ENCODE results near the gene LARGE1.

The LARGE1 gene

DNA sequence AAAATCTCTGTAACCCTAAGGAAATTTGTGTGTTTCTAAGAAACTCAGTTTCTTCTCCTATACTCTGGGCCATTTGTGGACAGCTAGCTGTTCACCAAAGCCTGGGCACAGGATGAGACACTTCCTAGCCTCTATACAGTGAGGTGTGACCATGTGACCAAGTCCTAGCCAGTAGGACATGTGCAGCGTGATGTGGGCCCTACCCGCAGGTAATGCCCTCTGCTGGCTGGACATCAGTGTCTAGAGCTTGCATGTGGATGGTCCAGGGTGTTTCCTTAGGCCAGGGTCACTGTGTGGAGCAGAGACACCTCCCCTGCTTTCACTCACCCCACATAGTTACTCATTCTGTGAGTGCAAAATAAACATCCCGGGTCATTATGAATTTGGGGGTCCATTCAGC is 100.5 kb downstream of the LARGE1 start:
- DNase-seq (ENCODE audit: low spot score), result no peak

DNA sequence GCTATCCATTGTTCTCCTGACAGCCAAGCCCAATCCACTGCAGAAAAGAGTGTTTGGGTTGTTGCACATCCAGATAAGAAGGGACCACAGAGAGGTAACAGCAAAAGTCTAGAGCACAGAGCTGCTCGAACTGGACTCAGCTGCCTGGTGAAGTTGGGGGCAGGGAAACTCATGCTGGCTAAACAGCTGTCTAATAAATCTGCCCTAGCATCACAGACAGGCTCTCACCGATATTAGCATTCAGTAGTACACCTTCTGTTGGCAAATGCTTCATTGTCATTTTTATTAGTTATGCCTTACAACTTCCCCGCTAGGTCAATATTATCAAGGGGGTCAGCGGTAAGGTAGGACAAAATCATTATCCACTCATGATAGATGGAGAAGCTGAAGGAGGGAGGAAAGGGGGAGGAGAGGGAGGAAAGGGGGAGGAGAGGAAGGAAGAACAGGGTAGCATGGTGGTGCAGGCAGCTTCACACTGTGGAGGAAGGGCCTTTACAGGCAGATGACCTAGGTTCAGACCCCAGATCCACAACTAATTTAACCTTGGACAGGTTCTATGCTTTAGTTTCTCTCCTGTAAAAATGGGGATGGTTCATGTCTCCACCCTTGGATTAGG is 102.7 kb downstream of the LARGE1 start:
- DNase-seq (ENCODE audit: low spot score), result no peak

DNA sequence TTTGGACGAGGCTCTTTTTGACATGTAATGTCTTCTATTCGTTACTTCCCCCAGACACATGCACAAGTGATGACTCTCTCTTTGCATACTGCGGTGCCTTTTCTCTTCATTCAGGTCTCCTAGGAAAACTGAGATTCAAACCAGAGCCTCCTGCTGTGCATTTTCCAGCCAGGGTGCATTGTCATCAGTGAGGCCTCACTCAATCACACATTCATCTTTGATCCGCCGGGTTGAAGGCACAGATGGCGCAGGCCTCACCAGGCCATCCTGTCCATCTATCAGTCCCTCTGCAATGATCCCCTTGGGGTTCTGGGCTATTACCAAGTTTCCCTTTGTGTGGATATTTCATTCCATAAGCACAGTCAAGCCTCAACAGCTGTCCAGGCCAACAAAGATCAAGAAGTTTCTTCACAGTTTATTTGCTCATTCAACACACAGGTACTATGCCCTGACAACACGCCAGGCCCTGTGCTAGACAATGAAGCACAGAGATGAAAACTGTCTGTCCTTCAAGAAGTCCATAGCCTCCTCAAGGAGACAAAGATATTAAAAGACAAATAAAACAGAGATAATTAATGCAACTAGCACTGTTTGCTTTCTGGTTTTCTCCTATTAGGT is 107.8 kb downstream of the LARGE1 start:
- no peak for DNase-seq (ENCODE audit: low spot score)

DNA sequence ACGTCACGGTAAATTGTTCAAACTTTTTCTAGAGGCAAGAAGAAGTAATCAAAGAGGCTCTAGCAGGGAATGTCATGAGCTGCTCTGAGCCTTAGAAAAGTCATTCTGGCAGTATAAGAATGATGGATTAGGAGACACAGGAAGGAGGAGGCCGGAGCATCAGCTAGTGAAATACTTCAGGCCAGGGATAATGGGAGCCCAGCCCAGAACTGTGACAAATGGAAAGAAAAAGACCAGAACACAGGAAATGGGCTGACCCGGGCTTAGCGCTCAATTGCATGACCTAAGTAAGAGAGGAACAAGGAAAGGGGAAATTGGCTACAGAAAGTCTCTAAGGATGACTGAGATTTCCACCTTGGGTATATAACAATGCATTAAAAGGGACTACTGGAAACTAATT is 108.6 kb downstream of the LARGE1 start:
- peak; percentile 83 for DNase-seq (ENCODE audit: low spot score)

DNA sequence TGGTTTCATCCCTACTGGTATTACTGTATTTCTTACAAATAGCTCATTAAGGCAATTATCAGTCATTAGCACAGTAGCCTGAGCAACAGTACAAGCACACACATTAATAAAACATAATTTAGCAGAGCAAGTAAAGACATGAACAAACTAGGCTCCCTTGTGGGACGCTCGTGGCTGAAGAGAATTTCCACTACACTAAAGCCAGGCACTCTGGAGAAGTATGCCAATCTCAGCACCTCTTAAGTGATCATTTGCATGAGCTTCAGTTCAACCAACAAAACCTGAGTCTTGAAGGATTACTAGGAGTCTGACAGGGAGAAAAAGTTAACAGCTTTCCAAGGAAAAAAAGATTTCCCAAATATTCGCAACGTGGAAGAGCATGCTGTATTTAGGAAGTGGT is 109.1 kb downstream of the LARGE1 start:
- DNase-seq (ENCODE audit: low spot score), result no peak

DNA sequence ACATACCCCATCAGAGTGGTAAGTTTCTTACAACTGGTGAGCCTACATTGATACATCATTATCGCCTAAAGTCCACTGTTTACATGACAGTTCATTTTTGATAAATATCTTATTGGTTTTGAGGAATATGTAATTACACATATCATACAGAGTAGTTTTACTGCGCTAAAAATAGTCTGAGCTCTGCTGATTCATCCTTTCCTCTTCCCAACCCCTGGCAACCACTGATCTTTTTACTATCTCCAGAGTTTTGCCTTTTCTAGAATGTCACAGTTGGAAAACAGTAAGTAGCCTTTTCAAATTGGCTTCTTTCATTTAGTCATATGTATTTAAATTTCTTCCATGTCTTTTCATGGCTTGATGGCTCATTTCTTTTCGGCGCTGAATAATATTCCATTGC is 112.8 kb downstream of the LARGE1 start:
- no peak for DNase-seq (ENCODE audit: low spot score)

DNA sequence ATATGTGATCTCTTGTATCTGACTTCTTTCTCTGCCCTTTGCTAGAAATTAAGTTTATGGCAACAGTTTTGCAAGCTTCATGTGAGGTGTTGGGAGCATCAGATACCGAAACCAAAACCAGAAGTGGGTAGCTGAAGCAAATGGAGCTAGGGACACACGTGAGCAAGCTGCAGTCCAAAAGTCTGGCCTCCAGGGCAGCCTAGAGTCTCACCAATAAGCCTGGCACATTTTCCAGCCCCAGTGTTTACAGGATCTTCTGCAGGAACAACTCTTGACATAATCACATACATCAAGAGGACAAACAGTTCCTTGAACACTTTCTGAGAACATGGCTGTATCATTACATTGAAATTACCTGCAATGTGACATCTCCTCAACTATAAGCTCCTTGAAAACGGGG is 114.1 kb downstream of the LARGE1 start:
- DNase-seq (ENCODE audit: low spot score), result no peak

DNA sequence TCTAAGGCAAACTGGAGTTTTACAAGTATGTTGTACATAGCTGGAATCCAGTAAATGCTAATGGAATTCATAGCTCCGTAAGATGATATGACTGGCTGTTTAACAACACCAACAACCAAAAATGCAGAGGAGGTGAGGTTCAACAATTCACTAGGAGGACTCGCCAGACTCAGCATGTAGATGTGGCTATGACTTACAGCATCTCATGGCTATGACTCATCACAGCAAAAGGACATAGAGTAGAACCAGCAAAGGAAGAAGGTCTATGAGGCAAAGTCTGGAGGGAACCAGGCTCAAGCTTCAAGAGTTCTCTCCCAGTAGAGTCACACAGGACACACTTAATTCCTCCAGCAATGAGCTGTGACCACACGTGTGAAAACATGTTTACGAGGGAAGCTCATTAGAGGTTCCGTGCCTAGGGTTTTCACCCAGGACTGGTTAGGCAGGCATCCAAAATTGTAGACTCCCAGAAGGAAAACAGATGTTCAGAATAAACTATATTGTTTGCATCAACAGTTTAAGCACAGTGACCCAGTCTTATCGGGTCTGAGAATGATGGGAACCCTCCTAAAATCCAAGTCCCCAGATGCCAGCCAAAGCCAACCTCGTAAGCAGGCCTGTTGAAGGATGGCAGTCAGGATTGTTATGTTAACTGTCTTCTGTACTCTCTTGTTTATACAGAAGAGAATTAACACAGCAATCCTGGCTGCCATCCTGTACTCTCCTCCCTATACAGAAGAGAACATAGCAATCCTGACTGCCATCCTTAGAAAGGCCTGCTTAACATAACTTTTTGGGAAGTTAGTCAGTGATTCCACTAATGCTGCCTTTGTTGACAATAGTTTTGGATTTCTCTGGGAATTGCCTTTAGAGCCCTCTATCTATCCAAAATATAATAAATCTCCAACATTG is 116.6 kb downstream of the LARGE1 start:
- DNase-seq (ENCODE audit: low spot score), result peak; percentile 89

DNA sequence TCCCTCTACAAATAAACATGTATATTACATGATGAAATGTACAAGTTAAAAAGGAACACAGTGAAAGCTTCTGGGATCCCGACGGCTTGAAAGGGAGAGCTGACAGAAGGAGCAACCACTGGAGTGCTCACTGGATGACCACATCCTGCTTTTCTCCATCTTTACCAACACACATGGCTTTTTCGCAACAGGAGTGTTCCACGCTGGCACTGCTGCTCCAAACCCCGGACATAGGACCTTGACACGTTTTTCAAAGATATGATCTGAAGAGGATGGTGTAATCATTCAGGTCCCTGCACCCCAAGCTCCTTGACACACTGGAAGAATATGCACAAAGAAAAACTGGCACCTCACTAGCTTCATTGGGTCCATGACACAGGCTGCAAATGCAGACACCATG is 121.9 kb downstream of the LARGE1 start:
- no peak for DNase-seq (ENCODE audit: low spot score)

DNA sequence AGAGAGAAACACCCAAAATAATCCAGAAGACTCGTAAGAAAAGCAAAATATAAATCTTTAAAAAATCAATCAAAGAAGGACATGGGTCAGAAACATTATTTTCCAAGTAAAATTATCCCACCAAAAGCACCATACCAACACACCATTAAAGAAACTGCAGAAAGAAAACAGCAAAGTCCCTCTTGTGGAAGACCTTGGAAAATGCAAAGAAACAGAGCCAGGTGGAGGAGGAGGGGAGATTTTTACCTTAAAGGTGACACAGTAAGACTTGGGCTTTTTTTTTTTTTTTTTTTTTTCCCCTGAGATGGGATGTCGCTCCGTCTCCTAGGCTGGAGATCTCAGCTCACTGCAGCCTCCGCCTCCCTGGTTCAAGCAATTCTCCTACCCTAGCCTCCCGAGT is 123.8 kb downstream of the LARGE1 start:
- DNase-seq (ENCODE audit: low spot score), result no peak

DNA sequence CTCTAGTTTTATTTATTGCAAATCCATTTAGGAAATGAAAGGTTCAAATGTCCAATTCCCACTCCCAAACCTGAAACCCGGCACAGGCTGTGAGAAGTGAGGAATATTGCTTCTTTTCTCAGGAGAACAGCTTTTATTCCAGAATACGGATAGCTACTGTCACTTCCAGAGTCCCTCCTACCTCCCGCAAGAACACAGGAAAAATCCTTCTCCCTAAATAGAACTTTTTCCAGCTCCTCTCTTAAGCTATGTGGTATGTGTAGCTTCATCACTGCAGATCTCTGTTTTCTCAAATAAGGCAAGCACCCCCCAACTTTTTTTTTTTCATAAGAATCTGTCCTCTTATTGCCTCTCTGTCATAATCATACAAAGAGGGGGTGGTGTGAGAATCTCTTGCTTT is 126.8 kb downstream of the LARGE1 start:
- no peak for DNase-seq (ENCODE audit: low spot score)

DNA sequence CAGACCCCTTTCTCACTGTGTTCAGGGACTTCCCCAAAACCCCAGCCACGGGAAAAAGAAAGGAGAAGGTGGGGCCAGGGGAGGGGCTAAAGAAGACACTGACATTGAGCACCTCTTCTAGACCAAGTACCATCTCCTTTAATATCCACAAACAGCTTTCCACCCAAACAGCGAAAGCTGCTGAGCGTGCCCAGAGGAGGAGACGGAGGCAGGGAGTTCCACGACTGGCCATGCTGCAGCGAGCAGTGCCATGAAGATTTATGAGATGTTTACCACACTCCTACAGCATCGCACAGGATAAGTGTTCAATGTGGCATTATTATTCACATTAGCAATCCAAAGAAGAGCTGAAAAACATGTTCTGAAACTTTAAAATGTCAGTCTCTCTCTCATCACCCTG is 127.4 kb downstream of the LARGE1 start:
- DNase-seq (ENCODE audit: low spot score), result peak; percentile 51

DNA sequence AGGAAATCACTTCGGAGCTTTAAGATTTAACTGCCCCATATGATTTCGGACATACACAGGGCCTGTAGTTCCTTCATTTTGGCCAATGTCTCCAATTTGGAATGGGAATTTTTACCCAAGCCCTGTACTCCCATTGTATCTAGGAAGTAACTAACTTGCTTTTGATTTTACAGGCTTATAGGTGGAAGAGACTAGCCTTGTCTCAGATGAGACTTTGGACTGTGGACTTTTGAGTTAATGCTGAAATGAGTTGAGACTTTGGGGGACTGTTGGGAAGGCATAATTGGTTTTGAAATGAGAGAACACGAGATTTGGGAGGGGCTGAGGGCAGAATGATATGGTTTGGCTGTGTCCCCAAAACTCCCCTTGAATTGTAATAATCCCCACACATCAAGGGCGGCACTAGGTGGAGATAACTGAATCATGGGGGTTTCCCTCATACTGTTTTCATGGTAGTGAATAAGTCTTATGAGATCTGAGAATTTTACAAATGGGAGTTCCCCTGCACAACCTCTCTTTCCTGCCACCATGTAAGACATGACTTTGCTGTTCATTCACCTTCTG is 130.5 kb downstream of the LARGE1 start:
- DNase-seq (ENCODE audit: low spot score), result no peak

DNA sequence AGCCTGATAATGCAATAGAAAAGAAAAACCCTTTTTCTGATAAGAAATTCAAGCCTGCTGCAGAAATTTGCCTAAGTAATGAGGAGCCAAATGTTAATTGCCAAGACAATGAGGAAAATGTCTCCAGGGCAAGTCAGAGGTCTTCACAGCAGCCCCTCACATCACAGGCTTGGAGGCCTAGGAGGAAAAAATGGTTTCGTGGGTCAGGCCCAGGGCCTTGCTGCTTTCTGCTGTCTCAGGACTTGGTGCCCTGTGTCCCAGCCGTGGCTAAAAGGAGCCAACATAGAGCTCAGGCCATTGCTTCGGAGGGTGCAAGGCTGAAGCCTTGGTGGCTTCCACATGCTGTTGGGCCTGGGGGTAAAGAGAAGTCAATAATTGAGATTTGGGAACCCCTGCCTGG is 131.3 kb downstream of the LARGE1 start:
- DNase-seq (ENCODE audit: low spot score), result no peak

DNA sequence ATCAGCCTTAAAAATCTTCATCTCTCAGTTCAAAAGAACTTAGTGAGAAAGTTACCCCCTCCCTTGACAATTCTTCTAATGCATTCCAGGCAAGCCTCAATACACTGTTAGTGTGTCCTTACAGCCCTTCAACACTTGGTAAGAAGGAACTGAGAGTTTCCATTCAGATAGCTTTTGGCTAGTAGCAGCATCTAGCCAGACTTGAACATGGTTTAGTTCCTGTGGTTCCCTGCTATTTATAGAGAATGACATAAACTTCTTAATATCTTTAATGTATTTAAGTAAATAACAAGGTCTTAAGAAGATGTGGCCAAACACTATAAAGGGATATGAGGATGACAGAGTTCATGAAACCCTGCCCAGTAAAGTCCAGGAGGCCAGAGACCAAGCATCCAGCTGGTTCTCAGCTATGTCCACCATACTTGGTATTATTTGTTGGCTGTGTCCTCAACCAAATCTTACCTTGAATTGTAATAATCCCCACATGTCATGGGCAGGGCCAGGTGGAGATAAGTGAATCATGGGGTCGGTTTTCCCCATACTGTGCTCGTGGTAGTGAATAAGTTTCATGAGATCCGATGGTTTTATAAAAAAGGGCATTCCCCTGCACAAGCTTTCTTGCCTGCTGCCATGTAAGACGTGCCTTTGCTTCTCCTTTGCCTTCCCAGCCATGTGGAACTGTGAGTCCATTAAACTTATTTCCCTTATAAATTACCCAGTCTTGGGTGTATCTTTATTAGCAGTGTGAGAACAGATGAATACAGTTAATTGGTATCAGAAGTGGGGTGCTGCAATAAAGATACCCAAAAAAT is 132.4 kb downstream of the LARGE1 start:
- DNase-seq (ENCODE audit: low spot score), result no peak

DNA sequence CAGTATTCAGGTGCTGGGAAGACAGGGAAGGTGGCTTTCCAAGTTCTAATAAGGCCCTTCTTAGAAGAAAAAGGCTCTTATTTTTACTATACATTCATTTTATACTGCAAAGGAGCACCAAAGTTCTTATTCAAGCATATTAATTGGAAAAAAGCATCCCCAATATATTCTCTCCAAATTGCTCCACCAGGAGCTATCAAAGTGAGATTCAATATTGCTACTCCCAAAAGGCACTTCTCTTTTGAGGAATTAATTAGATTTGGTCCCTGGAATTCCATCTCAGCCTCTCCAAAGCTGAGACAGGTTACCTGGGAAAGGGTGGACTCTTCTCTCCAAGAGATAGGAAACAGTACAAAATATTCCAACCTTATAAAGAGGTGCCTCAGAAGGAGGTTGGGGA is 134.1 kb downstream of the LARGE1 start:
- DNase-seq (ENCODE audit: low spot score), result no peak

DNA sequence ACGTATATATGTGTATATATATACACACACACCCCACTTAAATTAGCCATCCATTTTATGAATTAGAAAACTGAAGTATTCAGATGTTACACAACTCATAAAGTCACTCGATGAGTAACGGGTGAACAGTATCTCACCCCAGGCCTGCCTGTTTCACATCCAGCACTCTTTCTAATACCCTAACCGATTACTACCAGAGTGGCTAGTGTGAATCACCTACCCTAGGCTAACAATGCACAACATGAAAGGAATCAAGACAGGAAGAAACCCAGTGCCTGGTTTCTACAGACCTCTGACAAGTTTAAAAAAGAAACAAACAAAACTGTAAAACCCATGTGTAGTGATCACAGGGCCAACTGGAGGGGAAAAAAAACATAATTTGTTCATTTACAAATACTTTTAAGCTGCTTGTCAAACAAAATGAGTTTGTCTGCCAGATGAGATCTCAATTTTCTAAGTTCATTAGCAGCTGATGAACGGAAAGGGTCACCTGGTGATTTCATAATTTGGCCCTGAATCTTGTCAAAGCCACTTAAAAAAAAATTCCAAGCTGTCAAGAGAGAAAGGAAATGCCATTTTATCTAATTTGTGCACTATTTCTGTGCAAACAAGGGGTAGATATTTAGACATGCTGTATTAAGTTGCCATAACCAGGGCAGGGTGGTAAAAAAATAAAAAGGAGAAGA is 134.8 kb downstream of the LARGE1 start:
- DNase-seq (ENCODE audit: low spot score), result peak; percentile 87

DNA sequence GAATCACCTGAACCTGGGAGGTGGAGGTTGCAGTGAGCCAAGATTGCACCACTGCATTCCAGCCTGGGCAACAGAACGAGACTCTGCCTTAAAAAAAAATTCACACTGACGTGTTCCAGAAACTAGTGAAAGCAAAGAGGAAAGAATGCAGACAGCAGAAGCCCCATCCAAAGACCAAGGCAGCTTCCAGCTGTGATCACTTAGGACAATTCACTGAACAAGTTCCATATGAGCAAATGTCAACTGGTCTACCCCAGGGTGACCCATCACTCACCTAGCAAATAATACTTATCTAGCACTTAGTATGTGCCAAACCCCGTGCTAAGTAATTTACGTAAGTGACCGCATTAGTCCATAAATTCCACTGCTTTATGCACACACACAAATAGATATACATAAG is 138.9 kb downstream of the LARGE1 start:
- peak; percentile 68 for DNase-seq (ENCODE audit: low spot score)

DNA sequence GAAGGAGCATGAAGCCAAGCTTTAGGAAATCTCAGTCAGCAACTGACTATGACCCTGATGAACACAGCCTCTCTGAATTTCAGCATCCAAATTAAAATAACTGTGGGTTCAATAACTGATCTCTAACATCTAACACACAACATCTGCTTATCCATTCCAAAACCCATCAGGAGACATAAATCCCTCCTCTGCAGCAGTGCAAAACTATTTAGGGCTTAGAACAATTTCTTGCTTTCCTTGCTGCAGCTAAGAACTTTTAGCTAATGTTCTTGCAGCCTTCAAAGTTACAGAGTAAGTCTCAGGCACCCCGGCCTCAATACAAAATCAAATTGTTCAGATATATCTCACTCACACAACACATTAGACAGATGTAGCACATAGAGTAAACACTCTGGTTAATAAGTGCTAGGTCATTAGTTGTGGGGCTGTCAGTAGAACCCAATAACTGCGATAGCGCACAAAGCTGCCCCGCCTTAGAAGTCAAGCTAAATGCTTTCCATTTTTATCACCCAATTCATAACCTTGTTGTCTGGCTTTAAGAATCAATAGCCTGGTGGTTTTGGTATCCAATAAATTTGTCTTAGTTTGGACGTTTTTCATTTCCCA is 139.6 kb downstream of the LARGE1 start:
- DNase-seq (ENCODE audit: low spot score), result no peak

DNA sequence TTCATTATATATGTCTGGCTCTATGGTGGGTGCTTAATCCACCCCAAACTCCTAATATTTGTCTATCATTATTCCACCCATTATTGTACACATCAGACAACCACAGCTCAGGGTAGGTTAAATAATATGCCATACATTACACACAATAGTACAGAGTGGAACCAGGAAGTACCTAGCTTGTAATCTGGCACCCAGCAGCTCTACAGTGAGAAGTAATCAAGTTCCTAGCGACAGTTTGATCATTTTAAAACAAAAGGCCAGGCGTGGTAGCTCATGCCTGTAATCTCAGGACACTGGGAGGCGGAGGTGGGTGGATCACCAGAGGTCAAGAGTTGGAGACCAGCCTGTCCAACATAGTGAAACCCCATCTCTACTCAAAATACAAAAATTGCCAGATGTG is 141.0 kb downstream of the LARGE1 start:
- DNase-seq (ENCODE audit: low spot score), result no peak

DNA sequence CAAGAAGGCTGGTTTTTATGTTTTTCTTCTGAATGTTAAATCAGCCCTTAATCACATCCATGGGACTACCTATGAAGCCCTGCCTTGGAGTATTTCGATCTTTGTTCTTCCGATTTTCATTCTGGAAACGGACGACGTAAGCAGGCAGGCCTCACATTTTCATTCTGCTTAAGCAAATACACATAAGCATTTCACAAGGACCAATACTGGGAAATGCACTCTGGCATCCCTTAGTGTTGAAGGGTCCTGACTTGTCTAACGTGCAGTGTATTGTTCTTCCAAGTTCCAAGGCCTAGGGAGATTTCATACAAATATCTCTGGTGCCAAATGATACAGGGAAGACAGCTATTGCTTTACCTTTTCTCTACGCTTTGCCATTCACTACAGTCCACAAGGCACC is 143.8 kb downstream of the LARGE1 start:
- no peak for DNase-seq (ENCODE audit: low spot score)
